HCT116 (cell line): ENCODE results near the gene ARHGAP12. TPM values are rescaled to one million over a fixed set of nuclear protein-coding genes. Genes with fewer than 3 reads are reported as not detected.

Source experiments
- ATAC-seq: fragments of 200-7000 bp; cut with Tn5 transposase; 2 replicates; pipeline ENCODE4 v1.9.1; 2020; ENCODE audit warnings: mild to moderate bottlenecking, moderate library complexity
- BruUV-seq: library from RNA; stranded (reverse); fragments of 400-500 nt; replicated peaks from 2 replicates; lab custom pipeline; 2021; lab: Mats Ljungman, UMichigan
- CTCF ChIA-PET: fragments of 300-600 bp; sonication (Branson Sonifier 250); formaldehyde crosslinking; loops from one replicate; lab custom pipeline; 2021; ENCODE audit warnings: antibody characterized with exemption; lab: Charles Lee
- POLR2A ChIA-PET: fragments of 300-600, 350-600 bp; sonication (Branson Sonifier 250); formaldehyde crosslinking; loops from one replicate; lab custom pipeline; 2021; ENCODE audit warnings: antibody characterized with exemption; lab: Charles Lee
- RAD21 ChIA-PET, 2 experiments: fragments of 300-600 bp; sonication (Branson Sonifier 250); formaldehyde crosslinking; loops; one replicate each; lab custom pipeline; 2023; ENCODE audit warnings: low total read pairs in 2 of 2; ENCODE audit not compliant: uncharacterized antibody in 2 of 2, unreplicated experiment in 2 of 2, low non-redundant PET in 1 of 2; lab: Charles Lee
- DNase-seq: peaks from one replicate; pipeline ENCODE4 v3.0.0-alpha.2; 2010; ENCODE audit warnings: low read depth, low spot score
- H2AFZ ChIP-seq: fragments of 200-600 bp; shearing (Covaris generic), sonication (generic); 2 replicates; pipeline ENCODE4 v1.6.1; 2017; ENCODE audit warnings: low read depth, mixed run types, mixed read lengths, antibody characterized with exemption, low read length; ENCODE audit not compliant: poor library complexity, severe bottlenecking
- H3K27ac ChIP-seq: 2 replicates; pipeline ENCODE4 v1.5.1; 2012; ENCODE audit warnings: low read depth, low read length
- H3K27me3 ChIP-seq: fragments of 200-600 bp; sonication (generic); 2 replicates; pipeline ENCODE4 v1.6.1; 2016; ENCODE audit warnings: mixed run types, low read length, mixed read lengths; ENCODE audit not compliant: insufficient read depth
- H3K36me3 ChIP-seq, 2 experiments: fragments of 200-500 bp in 1 of 2; fragments of 200-600 bp in 1 of 2; sonication (Bioruptor generic) in 1 of 2; sonication (generic) in 1 of 2; 2 replicates each; pipeline versions ENCODE4 v1.5.1 to v1.6.1; 2014 to 2016; ENCODE audit warnings: low read length in 2 of 2, inconsistent platforms in 1 of 2, mixed read lengths in 1 of 2, mixed run types in 1 of 2; ENCODE audit not compliant: insufficient read depth in 2 of 2, control insufficient read depth in 1 of 2
- H3K4me1 ChIP-seq, 2 experiments: fragments of 200-600 bp in 1 of 2; sonication (generic) in 1 of 2; 2 replicates each; pipeline versions ENCODE4 v1.5.1 to v1.6.1; 2012 to 2017; ENCODE audit warnings: low read length in 2 of 2, inconsistent platforms in 1 of 2, mild to moderate bottlenecking in 1 of 2, mixed read lengths in 1 of 2, mixed run types in 1 of 2, moderate library complexity in 1 of 2; ENCODE audit not compliant: insufficient read depth in 2 of 2, control insufficient read depth in 1 of 2
- H3K4me2 ChIP-seq: fragments of 200-600 bp; sonication (generic); 2 replicates; pipeline ENCODE4 v1.6.1; 2017; ENCODE audit warnings: mixed run types, low read length, mixed read lengths
- H3K4me3 ChIP-seq, 2 experiments: fragments of 200-600 bp in 1 of 2; sonication (generic) in 1 of 2; replicated peaks in 1 of 2; 2 replicates each; pipeline ENCODE4 v1.5.1; 2011 to 2016; ENCODE audit warnings: low read length in 2 of 2, control low read depth in 1 of 2, low read depth in 1 of 2, mild to moderate bottlenecking in 1 of 2, mixed read lengths in 1 of 2, mixed run types in 1 of 2
- H3K79me2 ChIP-seq: fragments of 200-600 bp; sonication (generic); 2 replicates; pipeline ENCODE4 v1.6.1; 2017; ENCODE audit warnings: mild to moderate bottlenecking, mixed run types, low read length, moderate library complexity, mixed read lengths; ENCODE audit not compliant: insufficient read depth
- H3K9ac ChIP-seq: fragments of 200-600 bp; sonication (generic); 2 replicates; pipeline ENCODE4 v1.6.1; 2016; ENCODE audit warnings: low read length, mixed read lengths
- H3K9me2 ChIP-seq: fragments of 200-600 bp; sonication (generic), shearing (Covaris generic); 2 replicates; pipeline ENCODE4 v1.6.1; 2017; ENCODE audit warnings: mixed run types, mild to moderate bottlenecking, moderate library complexity; ENCODE audit not compliant: insufficient read depth
- H3K9me3 ChIP-seq, 2 experiments: fragments of 200-500 bp in 1 of 2; fragments of 200-600 bp in 1 of 2; sonication (Bioruptor generic) in 1 of 2; sonication (generic) in 1 of 2; 2 replicates each; pipeline ENCODE4 v1.6.1; 2014 to 2017; ENCODE audit warnings: low read length in 2 of 2, mixed read lengths in 2 of 2, inconsistent platforms in 1 of 2, low read depth in 1 of 2, mild to moderate bottlenecking in 1 of 2, mixed run types in 1 of 2, moderate library complexity in 1 of 2; ENCODE audit not compliant: control insufficient read depth in 1 of 2, insufficient read depth in 1 of 2
- H4K20me1 ChIP-seq: fragments of 200-600 bp; sonication (generic), shearing (Covaris generic); 2 replicates; pipeline ENCODE4 v1.6.1; 2017; ENCODE audit warnings: mixed run types, mild to moderate bottlenecking, moderate library complexity; ENCODE audit not compliant: insufficient read depth
- CBX3 ChIP-seq: IDR thresholded peaks from 2 replicates; pipeline ENCODE4 v1.6.1; 2012; ENCODE audit warnings: low read depth
- EGR1 ChIP-seq: IDR thresholded peaks from 2 replicates; pipeline ENCODE4 v1.6.1; 2012; ENCODE audit warnings: low read depth
- FOSL1 ChIP-seq: IDR thresholded peaks from 2 replicates; pipeline ENCODE4 v1.6.1; 2012; ENCODE audit warnings: low read depth
- JUND ChIP-seq: IDR thresholded peaks from 2 replicates; pipeline ENCODE4 v1.6.1; 2012
- YY1 ChIP-seq: IDR thresholded peaks from 2 replicates; pipeline ENCODE4 v1.6.1; 2011; ENCODE audit warnings: low read length, low read depth, moderate library complexity, mild to moderate bottlenecking; ENCODE audit not compliant: insufficient replicate concordance; ENCODE audit errors: extremely low read depth
- ZFX ChIP-seq: fragments of 450-650 bp; IDR thresholded peaks from 2 replicates; pipeline ENCODE4 v1.6.1; 2017
- intact Hi-C: fragments of 100-400 bp; cut with micrococcal nuclease; formaldehyde crosslinking; loops from 2 replicates; pipeline ENCODE4 v1.10.0; 2022
- total RNA-seq: library from RNA; stranded (reverse); gene quantifications from one replicate; pipeline ENCODE4 v1.2.1, GENCODE V29; 2021; ENCODE audit not compliant: unreplicated experiment
- TF ChIP-seq, protein P1 (sequence below): IDR thresholded peaks from 2 replicates; pipeline ENCODE4 v1.6.1; 2012; ENCODE audit warnings: low read depth
- TF ChIP-seq, protein P2 (sequence below): IDR thresholded peaks from 2 replicates; pipeline ENCODE4 v1.6.1; 2012

The ARHGAP12 gene
- total RNA-seq, 1 experiment from 2014 or later: 80.3 TPM

DNA sequence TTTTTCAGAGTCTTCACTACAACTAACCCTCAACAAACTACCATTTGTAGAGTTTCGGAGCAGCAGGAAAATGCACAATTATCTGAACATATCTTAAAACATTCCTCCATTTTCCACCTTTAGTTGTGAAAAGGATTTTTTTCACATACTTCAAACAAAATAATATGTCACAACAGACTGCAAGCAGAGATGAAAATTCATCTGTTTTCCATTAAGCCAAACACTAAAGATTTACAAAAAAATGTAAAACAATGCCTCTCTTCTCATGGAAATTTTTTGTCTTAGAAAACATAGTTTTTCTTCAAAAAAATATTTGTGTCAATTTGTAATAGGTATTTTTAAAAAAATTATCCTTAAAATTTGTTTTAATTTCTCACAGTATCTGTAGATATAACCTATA, 98.9 kb downstream of the ARHGAP12 start (continued):
- TF ChIP-seq, protein P1, sequence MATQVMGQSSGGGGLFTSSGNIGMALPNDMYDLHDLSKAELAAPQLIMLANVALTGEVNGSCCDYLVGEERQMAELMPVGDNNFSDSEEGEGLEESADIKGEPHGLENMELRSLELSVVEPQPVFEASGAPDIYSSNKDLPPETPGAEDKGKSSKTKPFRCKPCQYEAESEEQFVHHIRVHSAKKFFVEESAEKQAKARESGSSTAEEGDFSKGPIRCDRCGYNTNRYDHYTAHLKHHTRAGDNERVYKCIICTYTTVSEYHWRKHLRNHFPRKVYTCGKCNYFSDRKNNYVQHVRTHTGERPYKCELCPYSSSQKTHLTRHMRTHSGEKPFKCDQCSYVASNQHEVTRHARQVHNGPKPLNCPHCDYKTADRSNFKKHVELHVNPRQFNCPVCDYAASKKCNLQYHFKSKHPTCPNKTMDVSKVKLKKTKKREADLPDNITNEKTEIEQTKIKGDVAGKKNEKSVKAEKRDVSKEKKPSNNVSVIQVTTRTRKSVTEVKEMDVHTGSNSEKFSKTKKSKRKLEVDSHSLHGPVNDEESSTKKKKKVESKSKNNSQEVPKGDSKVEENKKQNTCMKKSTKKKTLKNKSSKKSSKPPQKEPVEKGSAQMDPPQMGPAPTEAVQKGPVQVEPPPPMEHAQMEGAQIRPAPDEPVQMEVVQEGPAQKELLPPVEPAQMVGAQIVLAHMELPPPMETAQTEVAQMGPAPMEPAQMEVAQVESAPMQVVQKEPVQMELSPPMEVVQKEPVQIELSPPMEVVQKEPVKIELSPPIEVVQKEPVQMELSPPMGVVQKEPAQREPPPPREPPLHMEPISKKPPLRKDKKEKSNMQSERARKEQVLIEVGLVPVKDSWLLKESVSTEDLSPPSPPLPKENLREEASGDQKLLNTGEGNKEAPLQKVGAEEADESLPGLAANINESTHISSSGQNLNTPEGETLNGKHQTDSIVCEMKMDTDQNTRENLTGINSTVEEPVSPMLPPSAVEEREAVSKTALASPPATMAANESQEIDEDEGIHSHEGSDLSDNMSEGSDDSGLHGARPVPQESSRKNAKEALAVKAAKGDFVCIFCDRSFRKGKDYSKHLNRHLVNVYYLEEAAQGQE: no peak
- TF ChIP-seq, all 23 proteins: peak for 0

DNA sequence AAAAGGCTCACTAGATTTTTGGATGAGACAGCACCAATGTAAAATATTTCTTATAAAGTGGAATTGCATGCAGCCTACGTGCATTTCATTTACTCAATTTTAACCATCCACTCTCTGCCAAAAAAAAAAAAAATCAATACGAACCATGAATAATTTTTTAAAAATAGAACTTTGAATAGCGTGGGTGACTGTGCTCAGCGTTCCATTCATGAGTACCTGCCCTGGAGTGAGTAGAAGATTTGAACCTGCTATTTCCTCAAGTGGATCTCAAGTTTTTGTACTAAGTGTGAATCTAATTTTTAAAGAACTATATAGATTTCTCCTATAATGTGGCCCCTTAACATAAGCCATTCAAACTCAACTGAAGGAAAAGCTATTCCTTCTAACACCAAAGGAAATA, 105.3 kb downstream of the ARHGAP12 start:
- Histone ChIP-seq H4K20me1 (0 out of 2 replicates have a peak, but pooled peaks cover 4% of the 10 kb centered on the region), H3K27me3 (no peaks in the 10 kb centered on the region), H3K79me2 (peaks cover 55% of the 10 kb centered on the region), H3K4me3 (no peak overlapping the region), H3K4me2 (no peak overlapping the region), H3K4me1 (no peaks in the 10 kb centered on the region), H2AFZ (no peak overlapping the region), H3K9me3 (no peaks in the 10 kb centered on the region), H3K27ac (no peak overlapping the region), H3K9me2 (no peaks in the 10 kb centered on the region), H3K9ac (no peak overlapping the region), H3K36me3 (peaks cover 16 to 24% of the 10 kb centered on the region in 2 experiments; a peak in 3 of 4 replicates)
- DNase-seq (no peak), ATAC-seq (no peak)
- TF ChIP-seq ZFX (no peak), EGR1 (no peak), FOSL1 (no peak), YY1 (no peak), CBX3 (no peak), JUND (no peak)
- TF ChIP-seq, protein P2, sequence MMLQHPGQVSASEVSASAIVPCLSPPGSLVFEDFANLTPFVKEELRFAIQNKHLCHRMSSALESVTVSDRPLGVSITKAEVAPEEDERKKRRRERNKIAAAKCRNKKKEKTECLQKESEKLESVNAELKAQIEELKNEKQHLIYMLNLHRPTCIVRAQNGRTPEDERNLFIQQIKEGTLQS: no peak
- intact Hi-C loops: no loop called here
- no TSS peak for BruUV-seq
- ChIA-PET RAD21 (no interaction called here), CTCF (no interaction called here), POLR2A (no interaction called here)
